ENCODE measurements around the gene ARHGEF1.

ARHGEF1 gene

DNA sequence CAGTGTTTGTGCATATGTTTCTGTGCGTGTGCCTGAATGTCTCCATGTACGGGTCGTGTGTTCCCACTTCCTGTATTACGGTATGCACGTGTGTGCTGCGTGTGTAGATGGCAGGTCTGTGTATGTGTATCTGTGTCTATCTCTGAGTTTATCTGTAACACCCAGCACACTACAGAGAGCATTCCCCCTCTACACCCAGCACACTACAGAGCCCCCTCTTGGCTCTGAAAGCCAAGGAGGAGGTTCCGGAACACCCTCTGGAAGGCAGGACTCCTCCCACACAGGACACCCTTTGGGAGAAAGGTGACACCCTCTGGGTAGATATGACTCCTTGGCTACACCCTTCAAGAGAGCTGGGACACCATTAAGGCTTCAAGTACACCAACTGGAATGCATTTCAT, 47.3 kb downstream of the ARHGEF1 start:
- TF ChIP-seq, protein P1, sequence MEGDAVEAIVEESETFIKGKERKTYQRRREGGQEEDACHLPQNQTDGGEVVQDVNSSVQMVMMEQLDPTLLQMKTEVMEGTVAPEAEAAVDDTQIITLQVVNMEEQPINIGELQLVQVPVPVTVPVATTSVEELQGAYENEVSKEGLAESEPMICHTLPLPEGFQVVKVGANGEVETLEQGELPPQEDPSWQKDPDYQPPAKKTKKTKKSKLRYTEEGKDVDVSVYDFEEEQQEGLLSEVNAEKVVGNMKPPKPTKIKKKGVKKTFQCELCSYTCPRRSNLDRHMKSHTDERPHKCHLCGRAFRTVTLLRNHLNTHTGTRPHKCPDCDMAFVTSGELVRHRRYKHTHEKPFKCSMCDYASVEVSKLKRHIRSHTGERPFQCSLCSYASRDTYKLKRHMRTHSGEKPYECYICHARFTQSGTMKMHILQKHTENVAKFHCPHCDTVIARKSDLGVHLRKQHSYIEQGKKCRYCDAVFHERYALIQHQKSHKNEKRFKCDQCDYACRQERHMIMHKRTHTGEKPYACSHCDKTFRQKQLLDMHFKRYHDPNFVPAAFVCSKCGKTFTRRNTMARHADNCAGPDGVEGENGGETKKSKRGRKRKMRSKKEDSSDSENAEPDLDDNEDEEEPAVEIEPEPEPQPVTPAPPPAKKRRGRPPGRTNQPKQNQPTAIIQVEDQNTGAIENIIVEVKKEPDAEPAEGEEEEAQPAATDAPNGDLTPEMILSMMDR (conservative IDR thresholded peaks at IDR 0.05; ENCODE audit: low read depth, low read length), result no peak
- no peak for DNase-seq (ENCODE audit: low read depth)
- H3K4me3 ChIP-seq (ENCODE audit: low read length), result no peak overlapping the region

DNA sequence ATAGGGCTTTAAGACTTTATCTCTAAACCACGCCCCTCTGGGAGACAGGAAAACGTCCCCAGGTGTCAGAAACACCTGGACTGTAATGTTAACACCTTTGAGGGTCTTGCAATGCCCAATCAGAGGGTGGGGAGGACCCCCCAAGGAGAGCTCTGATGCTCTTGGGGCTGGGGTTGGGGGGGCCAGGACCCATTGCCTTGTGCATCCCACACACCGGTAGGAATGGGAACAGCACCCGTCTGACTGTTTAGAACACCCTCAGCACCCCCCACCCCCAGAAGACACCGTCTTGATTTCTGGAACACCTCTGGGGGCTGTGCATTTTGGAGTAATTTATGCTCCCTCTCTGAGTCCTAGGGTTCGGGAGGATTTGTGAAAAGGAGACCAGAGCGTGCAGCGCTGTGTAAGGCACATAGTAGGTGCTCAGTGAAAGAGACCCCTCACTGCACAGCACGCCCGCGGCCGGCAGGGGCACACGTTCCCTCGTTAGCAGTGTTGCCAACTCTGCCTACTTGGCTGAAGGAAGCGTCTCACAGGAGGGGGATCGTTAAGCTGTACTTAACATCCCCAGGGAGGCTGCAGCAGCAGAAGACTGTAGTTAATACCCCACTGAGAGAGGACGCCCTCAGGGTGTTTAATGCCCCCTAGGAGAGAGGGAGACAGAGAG, 48.1 kb downstream of the ARHGEF1 start:
- no peak for DNase-seq (ENCODE audit: low read depth)
- H3K4me3 ChIP-seq (ENCODE audit: low read length), result no peak overlapping the region
- TF ChIP-seq, protein P1 (conservative IDR thresholded peaks at IDR 0.05; ENCODE audit: low read depth, low read length), result peak; percentile 57

DNA sequence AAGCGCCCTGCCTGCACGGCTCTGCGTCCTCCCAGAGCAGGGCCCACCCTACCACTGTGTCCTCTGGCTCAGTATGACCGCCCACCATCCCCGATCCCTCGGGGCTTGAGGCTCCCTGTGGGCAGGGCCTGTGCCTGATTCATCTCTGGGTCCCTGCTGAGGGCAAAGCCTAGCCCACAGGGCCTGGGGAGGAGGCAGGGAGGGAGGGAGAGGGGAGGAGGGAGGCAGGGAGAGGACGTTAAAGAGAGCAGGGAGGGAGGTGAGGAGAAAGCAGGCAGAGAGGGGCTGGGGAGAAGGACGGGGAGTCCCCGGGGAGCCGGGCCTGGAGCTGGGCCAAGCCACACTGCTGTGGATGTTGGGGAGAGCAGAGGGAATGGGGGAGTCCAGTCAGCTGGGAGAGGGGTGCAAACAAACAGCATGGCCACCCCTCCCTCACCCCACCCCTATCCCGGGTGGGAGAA, 49.3 kb downstream of the ARHGEF1 start:
- H3K4me3 ChIP-seq (ENCODE audit: low read length), result no peak overlapping the region
- TF ChIP-seq, protein P1 (conservative IDR thresholded peaks at IDR 0.05; ENCODE audit: low read depth, low read length), result no peak
- DNase-seq (ENCODE audit: low read depth), result no peak

DNA sequence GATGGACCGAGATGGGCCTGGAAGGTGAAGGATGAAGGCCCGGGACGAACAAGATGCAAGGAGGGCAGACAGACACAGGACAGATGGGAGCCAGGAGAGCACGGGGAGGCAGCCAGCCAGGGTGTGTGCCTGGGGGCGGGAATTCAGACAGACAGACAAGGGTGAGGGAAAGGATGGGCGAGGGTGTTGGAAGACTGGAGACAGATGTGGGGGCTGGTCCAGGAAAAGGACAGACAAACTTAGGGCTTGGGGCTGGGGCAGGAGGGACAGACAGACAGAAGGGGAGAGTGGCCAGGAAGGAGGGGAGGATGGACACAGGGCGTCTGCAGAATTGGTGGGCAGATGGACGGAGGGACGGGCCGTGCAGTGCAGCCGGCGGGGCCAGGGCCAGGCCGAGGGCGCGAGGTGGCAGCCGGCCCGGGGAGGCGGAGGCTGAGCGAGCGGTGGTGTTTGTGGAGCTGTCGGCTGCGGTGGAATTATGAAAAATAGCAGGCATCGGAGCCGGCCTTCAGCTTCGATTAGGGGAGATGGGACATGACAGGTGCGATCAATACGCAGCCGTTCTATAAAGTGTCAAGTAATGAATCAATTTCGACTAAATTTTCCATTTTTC, 49.8 kb downstream of the ARHGEF1 start:
- H3K4me3 ChIP-seq (ENCODE audit: low read length), result no peak overlapping the region
- DNase-seq (ENCODE audit: low read depth), result no peak
- TF ChIP-seq, protein P1 (conservative IDR thresholded peaks at IDR 0.05; ENCODE audit: low read depth, low read length), result no peak

DNA sequence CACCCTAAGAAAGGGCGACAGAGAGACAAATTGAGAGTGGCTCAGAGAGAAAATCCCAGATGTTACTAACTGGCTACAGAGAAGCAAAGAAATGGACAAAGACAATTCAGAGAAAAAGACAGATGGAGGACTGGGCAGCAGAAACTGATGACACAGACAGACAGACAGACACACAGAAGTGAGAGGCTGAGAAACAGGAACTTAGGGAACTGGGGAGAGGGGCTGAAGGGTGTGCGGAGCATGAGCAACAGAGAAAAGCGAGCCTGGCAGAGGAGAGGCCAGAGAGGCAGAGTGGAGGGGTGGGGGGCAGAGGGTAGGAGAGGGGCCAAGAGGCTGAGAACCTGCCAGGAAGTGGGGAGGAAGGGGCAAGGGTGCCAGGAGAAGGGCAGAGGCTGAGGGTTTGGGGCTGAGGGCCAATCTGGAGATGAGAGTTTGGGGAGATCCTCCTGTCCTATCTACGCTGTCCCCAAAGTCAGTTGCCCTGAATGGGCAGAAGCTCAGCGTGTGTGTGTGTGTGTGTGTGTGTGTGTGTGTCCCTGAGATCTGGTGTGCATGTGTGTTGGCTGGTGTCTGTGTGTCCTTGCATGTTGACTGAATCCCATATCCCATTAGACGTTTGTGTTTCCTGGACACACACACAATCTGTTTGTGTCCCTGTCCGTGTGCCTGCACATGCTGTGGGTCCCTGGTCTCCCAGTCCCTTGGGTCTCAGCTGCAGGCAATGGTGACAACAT, 50.9 kb downstream of the ARHGEF1 start:
- TF ChIP-seq, protein P1 (conservative IDR thresholded peaks at IDR 0.05; ENCODE audit: low read depth, low read length), result no peak
- H3K4me3 ChIP-seq (ENCODE audit: low read length), result no peak overlapping the region
- DNase-seq (ENCODE audit: low read depth), result no peak

DNA sequence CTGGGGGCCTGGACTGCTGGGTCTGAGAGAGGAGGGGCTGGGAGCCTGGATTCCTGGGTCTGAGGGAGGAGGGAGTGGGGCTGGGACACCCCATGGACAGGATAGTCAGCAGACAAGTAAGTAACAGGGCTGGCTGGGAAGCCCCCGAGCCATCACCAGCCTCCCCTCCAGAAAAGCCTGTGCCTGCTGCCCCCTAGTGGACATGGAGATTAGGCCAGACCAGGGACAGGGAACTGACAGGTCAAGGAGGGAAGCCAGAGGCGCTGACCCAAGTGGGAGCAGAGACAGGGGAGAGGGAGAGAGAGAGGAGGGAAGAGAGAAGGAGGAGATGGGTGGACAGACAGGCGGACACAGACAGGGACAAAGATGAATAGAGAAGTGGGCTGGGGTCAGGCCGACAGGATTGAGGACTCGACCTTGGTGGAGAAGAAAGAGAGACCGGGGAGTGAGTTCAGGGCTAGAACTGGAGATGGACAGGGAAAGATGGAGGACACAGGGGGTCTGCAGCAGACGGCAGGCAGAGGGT, 51.9 kb downstream of the ARHGEF1 start:
- TF ChIP-seq, protein P1 (conservative IDR thresholded peaks at IDR 0.05; ENCODE audit: low read depth, low read length), result peak; percentile 98
- no peak overlapping the region for H3K4me3 ChIP-seq (ENCODE audit: low read length)
- no peak for DNase-seq (ENCODE audit: low read depth)
